ENCODE data around the gene ALK. TPM values are rescaled to one million over a fixed set of nuclear protein-coding genes. Genes with fewer than 3 reads are reported as not detected.

Gene ALK
- total and polyA plus RNA-seq, 7 donors: 0.31 to 2.9 (median 1.2) TPM; not detected in 1

DNA sequence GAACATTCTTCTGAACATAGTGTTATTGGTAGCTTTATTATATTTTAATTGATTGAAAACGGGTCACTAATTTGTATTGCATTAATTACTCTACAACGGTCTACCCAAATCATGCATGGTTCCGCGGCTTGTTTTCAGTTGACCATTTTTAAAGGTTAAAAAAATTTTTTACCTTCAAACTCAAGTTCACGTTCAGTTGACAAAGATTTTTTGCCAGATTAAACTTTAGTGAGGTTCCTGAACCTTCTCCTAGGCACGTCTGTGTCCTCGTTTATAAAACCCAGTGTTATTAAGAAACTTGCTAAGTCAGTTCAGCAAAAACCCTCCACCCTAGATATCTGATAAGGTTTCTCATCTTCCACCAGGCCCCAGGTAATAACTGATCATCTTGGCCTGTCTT is 331.2 kb downstream of the ALK start:
- 87 to 89% methylated on average over 7 of the region's 7 CpGs for WGBS, 2 donors
- H3K4me1 ChIP-seq: no peaks in the 10 kb centered on the region
- intact Hi-C loops (cut with DNase I): no loop called here

DNA sequence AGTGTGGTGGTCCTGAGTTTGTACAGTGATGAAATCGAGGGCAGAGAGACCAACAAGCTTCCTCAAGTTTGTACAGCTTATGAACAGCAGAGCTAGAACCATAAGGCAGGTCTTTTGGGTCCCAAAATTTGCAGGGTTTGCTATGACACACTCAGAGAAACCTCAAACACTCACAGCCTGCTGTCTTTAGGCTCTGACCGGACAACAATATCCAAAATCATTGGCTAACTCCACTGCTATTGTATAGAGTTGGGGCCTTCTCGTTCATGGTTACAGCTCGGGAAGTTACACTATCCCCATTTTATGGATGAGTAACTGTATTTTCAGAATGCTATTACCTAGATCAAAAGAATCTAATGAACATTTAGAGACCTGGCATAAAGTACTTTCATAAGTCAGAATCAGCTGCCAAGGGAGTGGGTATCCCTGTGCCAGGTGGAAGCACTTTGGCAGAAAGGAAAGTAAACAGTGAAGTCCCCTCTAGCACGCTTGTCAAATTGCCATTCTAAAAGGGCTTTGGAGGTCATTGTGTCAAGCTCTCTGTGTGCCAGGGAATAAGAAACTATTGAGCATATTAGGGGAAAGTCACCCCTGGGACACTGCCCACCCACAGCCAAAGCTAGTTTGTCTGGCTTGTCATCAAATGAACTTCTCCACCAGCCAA is 331.8 kb downstream of the ALK start:
- no peak overlapping the region for H3K4me3 ChIP-seq
- TF ChIP-seq EP300 (IDR thresholded peaks at IDR 0.05) (no peak), POLR2A (IDR thresholded peaks at IDR 0.05) (no peak), POLR2AphosphoS5 (IDR thresholded peaks at IDR 0.05) (no peak)
- TF ChIP-seq, protein P1, sequence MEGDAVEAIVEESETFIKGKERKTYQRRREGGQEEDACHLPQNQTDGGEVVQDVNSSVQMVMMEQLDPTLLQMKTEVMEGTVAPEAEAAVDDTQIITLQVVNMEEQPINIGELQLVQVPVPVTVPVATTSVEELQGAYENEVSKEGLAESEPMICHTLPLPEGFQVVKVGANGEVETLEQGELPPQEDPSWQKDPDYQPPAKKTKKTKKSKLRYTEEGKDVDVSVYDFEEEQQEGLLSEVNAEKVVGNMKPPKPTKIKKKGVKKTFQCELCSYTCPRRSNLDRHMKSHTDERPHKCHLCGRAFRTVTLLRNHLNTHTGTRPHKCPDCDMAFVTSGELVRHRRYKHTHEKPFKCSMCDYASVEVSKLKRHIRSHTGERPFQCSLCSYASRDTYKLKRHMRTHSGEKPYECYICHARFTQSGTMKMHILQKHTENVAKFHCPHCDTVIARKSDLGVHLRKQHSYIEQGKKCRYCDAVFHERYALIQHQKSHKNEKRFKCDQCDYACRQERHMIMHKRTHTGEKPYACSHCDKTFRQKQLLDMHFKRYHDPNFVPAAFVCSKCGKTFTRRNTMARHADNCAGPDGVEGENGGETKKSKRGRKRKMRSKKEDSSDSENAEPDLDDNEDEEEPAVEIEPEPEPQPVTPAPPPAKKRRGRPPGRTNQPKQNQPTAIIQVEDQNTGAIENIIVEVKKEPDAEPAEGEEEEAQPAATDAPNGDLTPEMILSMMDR (IDR thresholded peaks at IDR 0.05): no peak
- 66 to 84% methylated on average over 5 of the region's 5 CpGs for WGBS, 2 donors
- H3K36me3 ChIP-seq: no peaks in the 10 kb centered on the region
- H3K27me3 ChIP-seq: no peaks in the 10 kb centered on the region
- H3K4me1 ChIP-seq: no peaks in the 10 kb centered on the region
- intact Hi-C loops (cut with DNase I): no loop called here
- DNase-seq: no peak
- no peaks in the 10 kb centered on the region for H3K9me3 ChIP-seq
- H3K27ac ChIP-seq: no peak overlapping the region

More for the DNA sequence above, 331.2 kb downstream of the ALK start:
- H3K36me3 ChIP-seq: no peaks in the 10 kb centered on the region
- no peak overlapping the region for H3K27ac ChIP-seq
- no peak overlapping the region for H3K4me3 ChIP-seq
- no peak for TF ChIP-seq POLR2AphosphoS5 (IDR thresholded peaks at IDR 0.05)
- TF ChIP-seq, protein P1 (IDR thresholded peaks at IDR 0.05): no peak
- no peak for TF ChIP-seq EP300 (IDR thresholded peaks at IDR 0.05)
- TF ChIP-seq POLR2A (IDR thresholded peaks at IDR 0.05): no peak
- no peak for DNase-seq
- no peaks in the 10 kb centered on the region for H3K9me3 ChIP-seq
- H3K27me3 ChIP-seq: no peaks in the 10 kb centered on the region

DNA sequence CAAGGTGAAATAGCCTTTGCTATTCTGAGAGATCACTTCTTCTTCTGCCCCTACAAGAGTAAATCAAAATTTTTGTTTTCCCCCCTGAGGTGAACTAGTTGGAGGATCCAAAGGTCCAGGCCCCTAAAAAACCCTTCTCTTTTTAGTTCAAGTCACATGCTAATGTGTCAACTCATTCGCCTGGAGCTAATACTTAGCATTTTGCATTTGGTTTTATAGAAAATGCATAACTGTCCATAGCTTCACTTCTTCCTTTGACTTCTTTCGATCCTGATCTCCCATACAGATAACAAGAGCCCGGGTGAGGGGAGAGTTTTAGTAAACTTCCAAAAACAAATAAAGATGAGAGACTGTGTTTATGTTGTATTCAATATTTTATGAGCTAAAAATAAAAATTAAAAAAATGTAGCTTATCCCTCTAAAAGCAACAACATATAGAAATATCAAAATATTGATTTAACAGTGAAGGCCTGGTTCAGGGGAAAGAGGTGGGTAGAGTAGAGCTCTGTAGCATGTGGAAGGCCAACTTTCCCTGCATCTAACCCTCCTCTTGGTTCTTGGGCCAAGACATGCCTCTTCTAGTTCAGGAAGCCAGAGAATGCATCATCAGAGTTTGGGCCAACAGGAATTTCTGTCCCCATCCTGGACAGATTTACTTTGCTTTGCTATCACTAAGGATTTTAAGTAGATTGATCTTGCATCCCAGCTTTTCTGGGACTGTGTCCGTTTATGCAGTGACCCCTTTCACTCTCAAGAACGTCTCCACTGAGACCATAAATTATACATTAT is 333.8 kb downstream of the ALK start:
- intact Hi-C loops (cut with DNase I): no loop called here
- no peaks in the 10 kb centered on the region for H3K36me3 ChIP-seq
- no peaks in the 10 kb centered on the region for H3K4me1 ChIP-seq
- no peaks in the 10 kb centered on the region for H3K27me3 ChIP-seq
- no peak overlapping the region for H3K4me3 ChIP-seq
- 74 to 83% methylated on average over 5 of the region's 5 CpGs for WGBS, 2 donors
- no peak overlapping the region for H3K27ac ChIP-seq
- H3K9me3 ChIP-seq: no peaks in the 10 kb centered on the region
- DNase-seq: no peak
- TF ChIP-seq POLR2A (IDR thresholded peaks at IDR 0.05): no peak
- TF ChIP-seq, protein P1 (IDR thresholded peaks at IDR 0.05): no peak
- TF ChIP-seq EP300 (IDR thresholded peaks at IDR 0.05): no peak
- no peak for TF ChIP-seq POLR2AphosphoS5 (IDR thresholded peaks at IDR 0.05)

DNA sequence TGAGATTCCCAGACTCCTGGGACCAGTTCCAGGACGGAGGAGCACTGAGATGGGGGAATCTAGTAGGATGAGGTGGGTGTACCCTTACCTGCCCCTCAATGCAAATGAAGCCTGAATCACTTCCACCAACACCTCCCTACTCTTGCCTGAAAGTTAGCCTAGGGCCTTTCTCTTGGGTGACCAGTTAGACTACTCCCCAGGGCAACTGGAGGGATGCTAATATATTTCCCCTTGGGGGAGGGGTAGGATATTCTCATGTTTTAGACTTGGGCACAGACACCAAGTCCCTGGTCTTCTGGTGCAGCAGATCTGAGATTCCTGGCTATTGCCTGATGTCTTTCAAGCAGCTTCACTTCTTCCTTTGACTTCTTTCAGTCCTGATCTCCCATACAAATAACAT is 334.5 kb downstream of the ALK start:
- intact Hi-C loops (cut with DNase I): no loop called here

More for the DNA sequence above, 334.5 kb downstream of the ALK start:
- Histone ChIP-seq H3K27me3 (no peaks in the 10 kb centered on the region), H3K27ac (no peak overlapping the region), H3K36me3 (no peaks in the 10 kb centered on the region), H3K4me3 (no peak overlapping the region), H3K9me3 (no peaks in the 10 kb centered on the region), H3K4me1 (no peaks in the 10 kb centered on the region)
- WGBS, 2 donors: 70 to 72% methylated on average over 1 of the region's 1 CpG
- TF ChIP-seq POLR2A (IDR thresholded peaks at IDR 0.05) (no peak), POLR2AphosphoS5 (IDR thresholded peaks at IDR 0.05) (no peak), EP300 (IDR thresholded peaks at IDR 0.05) (no peak)
- TF ChIP-seq, protein P1 (IDR thresholded peaks at IDR 0.05): no peak
- no peak for DNase-seq

Measured in sigmoid colon (tissue), 7 donors.